Ureter (tissue), 1 donor: Measurements from ENCODE around the gene TSPAN18. TPM values are rescaled to one million over a fixed set of nuclear protein-coding genes. Genes with fewer than 3 reads are reported as not detected.
A peak's percentile ranks its signal among the peaks of the same experiment; 100 is the strongest.

Experiments
- DNase-seq: peaks from one replicate; pipeline ENCODE4 v3.0.0-alpha.2; 2020; ENCODE audit warnings: low spot score
- total RNA-seq: library from RNA; stranded (reverse); gene quantifications from one replicate; pipeline ENCODE4 v1.2.4, GENCODE V29; 2023
- donor health status: DM: yes; HTN: yes; CAD: no.

Gene TSPAN18
- total RNA-seq, 1 donor from 2014 or later, result 19.1 TPM

- DNase-seq, result no peak
These were observed 160.0 kb downstream of the TSPAN18 start for GRCh38 chr11:44886790-44887140.

- no peak for DNase-seq
These were observed 160.9 kb downstream of the TSPAN18 start for GRCh38 chr11:44887636-44888035.

GRCh38 chr11:44889266-44889665 is 162.5 kb downstream of the TSPAN18 start:
- DNase-seq, result no peak

- DNase-seq, result no peak
These were observed 166.1 kb downstream of the TSPAN18 start for GRCh38 chr11:44892843-44893242.

GRCh38 chr11:44893308-44893822 is 166.6 kb downstream of the TSPAN18 start:
- DNase-seq, result peak; percentile 61

GRCh38 chr11:44893846-44894617 is 167.3 kb downstream of the TSPAN18 start:
- DNase-seq, result peak; percentile 70

GRCh38 chr11:44899959-44900358 is 173.2 kb downstream of the TSPAN18 start:
- DNase-seq, result no peak

- no peak for DNase-seq
These were observed 174.4 kb downstream of the TSPAN18 start for GRCh38 chr11:44901120-44901633.

GRCh38 chr11:44901786-44902185 is 175.0 kb downstream of the TSPAN18 start:
- DNase-seq, result no peak

- DNase-seq, result no peak
These were observed 176.3 kb downstream of the TSPAN18 start for GRCh38 chr11:44903035-44903434.

GRCh38 chr11:44903518-44903917 is 176.8 kb downstream of the TSPAN18 start:
- DNase-seq, result no peak

- no peak for DNase-seq
These were observed 177.7 kb downstream of the TSPAN18 start for GRCh38 chr11:44904261-44905020.

- DNase-seq, result no peak
These were observed 178.5 kb downstream of the TSPAN18 start for GRCh38 chr11:44905131-44905866.

- DNase-seq, result no peak
These were observed 179.9 kb downstream of the TSPAN18 start for GRCh38 chr11:44906649-44907048.

- DNase-seq, result no peak
These were observed 182.8 kb downstream of the TSPAN18 start for GRCh38 chr11:44909557-44909956.

- DNase-seq, result no peak
These were observed 183.8 kb downstream of the TSPAN18 start for GRCh38 chr11:44910591-44910990.

- peak; percentile 90 for DNase-seq
These were observed 184.5 kb downstream of the TSPAN18 start for GRCh38 chr11:44911029-44911814.

- DNase-seq, result no peak
These were observed 185.7 kb downstream of the TSPAN18 start for GRCh38 chr11:44912270-44912987.

- DNase-seq, result no peak
These were observed 186.7 kb downstream of the TSPAN18 start for GRCh38 chr11:44913502-44913901.

- DNase-seq, result no peak
These were observed 187.3 kb downstream of the TSPAN18 start for GRCh38 chr11:44914105-44914504.

- DNase-seq, result no peak
These were observed 188.2 kb downstream of the TSPAN18 start for GRCh38 chr11:44915004-44915403.
